ENCODE results near the gene RUNX2.

GRCh38 chr6:45278367-45278766, 49.8 kb upstream of the RUNX2 start:
- no peak for TF ChIP-seq GATA2 (IDR thresholded peaks at IDR 0.05; ENCODE audit: low read depth, low read length)
- TF ChIP-seq GATA3 (IDR thresholded peaks at IDR 0.05; ENCODE audit: low read depth, low read length), result no peak

Measured in SH-SY5Y (cell line).